ENCODE data around the gene MOB3B.

GRCh38 chr9:27474305-27474704 is 55.3 kb downstream of the MOB3B start:
- no peak for TF ChIP-seq CTCF (IDR thresholded peaks at IDR 0.05)
- TF ChIP-seq POLR2AphosphoS5 (IDR thresholded peaks at IDR 0.05), result no peak
- TF ChIP-seq POLR2A (IDR thresholded peaks at IDR 0.05), result no peak
